Upper lobe of right lung (tissue), 1 donor: ENCODE data around the gene RHBDD1. TPM values are rescaled to one million over a fixed set of nuclear protein-coding genes. Genes with fewer than 3 reads are reported as not detected.

Source experiments
- ATAC-seq: fragments of 200-7000 bp; cut with Tn5 transposase; one replicate; pipeline ENCODE4 v1.9.1; 2020; ENCODE audit warnings: mild to moderate bottlenecking, moderate library complexity
- DNase-seq: peaks from one replicate; pipeline ENCODE4 v3.0.0-alpha.2; 2020
- H3K27ac ChIP-seq: fragments of 200-600 bp; one replicate; pipeline ENCODE4 v1.8.0; 2022
- H3K27me3 ChIP-seq: fragments of 200-600 bp; one replicate; pipeline ENCODE4 v1.8.0; 2022; ENCODE audit warnings: mild to moderate bottlenecking
- H3K36me3 ChIP-seq: fragments of 200-600 bp; one replicate; pipeline ENCODE4 v1.8.0; 2022
- H3K4me1 ChIP-seq: fragments of 200-600 bp; one replicate; pipeline ENCODE4 v1.8.0; 2022
- H3K4me3 ChIP-seq: fragments of 200-600 bp; one replicate; pipeline ENCODE4 v1.8.0; 2022; ENCODE audit warnings: mild to moderate bottlenecking
- H3K9me3 ChIP-seq: fragments of 200-600 bp; one replicate; pipeline ENCODE4 v1.8.0; 2022
- intact Hi-C: fragments of 100-400 bp; cut with DNase I; formaldehyde crosslinking; loops from one replicate; pipeline ENCODE4 v1.11.0; 2022
- total RNA-seq: library from RNA; stranded (reverse); fragmentation: NEBNext Ultra II Directional; extraction: Animal tissue kit (Norgen Biotek cat#: 25700); gene quantifications from one replicate; pipeline ENCODE4 v1.2.1, GENCODE V29; 2021
- TF ChIP-seq, protein P1 (sequence below): fragments of 200-600 bp; IDR thresholded peaks from one replicate; pipeline ENCODE4 v1.8.0; 2022; ENCODE audit warnings: antibody characterized with exemption
- donor health status: DM: no; HTN: yes; CAD: no; lungs with severe emphysema.

RHBDD1 gene
- total RNA-seq, 1 donor from 2014 or later, result 38.4 TPM

DNA sequence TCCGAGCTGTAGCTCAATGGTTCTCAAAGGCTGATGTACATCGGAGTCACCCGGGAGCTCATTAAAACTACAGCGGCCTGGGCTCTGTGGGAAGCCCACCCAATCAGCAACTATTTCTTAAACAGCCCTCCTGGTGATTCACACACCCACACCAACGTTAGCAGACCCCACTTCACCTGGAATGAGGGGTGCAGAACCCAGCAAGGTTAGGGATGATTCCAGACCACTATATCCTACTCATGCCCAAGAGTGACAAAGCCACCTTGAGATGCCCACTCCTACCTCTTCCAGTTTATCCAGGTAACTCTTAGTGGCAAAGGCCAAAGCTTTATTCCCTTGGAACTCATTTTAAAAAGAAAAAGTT, 149.7 kb downstream of the RHBDD1 start:
- no peaks in the 10 kb centered on the region for H3K27me3 ChIP-seq
- DNase-seq (no peak), ATAC-seq (no peak)
- no peaks in the 10 kb centered on the region for H3K4me1 ChIP-seq
- TF ChIP-seq, protein P1, sequence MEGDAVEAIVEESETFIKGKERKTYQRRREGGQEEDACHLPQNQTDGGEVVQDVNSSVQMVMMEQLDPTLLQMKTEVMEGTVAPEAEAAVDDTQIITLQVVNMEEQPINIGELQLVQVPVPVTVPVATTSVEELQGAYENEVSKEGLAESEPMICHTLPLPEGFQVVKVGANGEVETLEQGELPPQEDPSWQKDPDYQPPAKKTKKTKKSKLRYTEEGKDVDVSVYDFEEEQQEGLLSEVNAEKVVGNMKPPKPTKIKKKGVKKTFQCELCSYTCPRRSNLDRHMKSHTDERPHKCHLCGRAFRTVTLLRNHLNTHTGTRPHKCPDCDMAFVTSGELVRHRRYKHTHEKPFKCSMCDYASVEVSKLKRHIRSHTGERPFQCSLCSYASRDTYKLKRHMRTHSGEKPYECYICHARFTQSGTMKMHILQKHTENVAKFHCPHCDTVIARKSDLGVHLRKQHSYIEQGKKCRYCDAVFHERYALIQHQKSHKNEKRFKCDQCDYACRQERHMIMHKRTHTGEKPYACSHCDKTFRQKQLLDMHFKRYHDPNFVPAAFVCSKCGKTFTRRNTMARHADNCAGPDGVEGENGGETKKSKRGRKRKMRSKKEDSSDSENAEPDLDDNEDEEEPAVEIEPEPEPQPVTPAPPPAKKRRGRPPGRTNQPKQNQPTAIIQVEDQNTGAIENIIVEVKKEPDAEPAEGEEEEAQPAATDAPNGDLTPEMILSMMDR, result no peak
- H3K4me3 ChIP-seq, result no peak overlapping the region
- no peaks in the 10 kb centered on the region for H3K36me3 ChIP-seq
- intact Hi-C loops, result no loop called here
- H3K9me3 ChIP-seq, result no peaks in the 10 kb centered on the region
- H3K27ac ChIP-seq, result no peak overlapping the region

DNA sequence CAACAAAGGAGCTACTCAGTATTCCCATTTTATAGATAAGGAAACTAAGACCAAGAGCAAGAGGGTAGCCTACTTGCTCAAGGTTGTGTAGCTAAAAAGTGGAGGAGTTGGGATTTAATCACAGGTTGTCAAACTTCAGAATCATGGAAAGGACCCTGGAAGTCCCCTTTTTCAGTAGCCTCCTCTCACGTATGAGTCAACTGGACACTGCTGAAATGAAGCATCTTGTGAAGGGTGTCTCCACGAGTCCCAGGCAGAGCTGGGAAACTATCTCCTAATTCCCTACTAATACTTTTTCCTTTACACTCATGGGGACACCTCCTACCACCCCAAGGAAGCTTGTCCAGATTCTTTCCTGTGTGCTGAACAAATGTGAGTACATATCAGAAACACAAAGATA, 155.8 kb downstream of the RHBDD1 start:
- intact Hi-C loops, result no loop called here
- Histone ChIP-seq H3K4me1 (no peaks in the 10 kb centered on the region), H3K27ac (no peak overlapping the region), H3K9me3 (no peaks in the 10 kb centered on the region), H3K27me3 (no peaks in the 10 kb centered on the region), H3K36me3 (peaks cover under 1% of the 10 kb centered on the region), H3K4me3 (no peak overlapping the region)
- TF ChIP-seq, protein P1, result no peak
- DNase-seq (no peak), ATAC-seq (no peak)

DNA sequence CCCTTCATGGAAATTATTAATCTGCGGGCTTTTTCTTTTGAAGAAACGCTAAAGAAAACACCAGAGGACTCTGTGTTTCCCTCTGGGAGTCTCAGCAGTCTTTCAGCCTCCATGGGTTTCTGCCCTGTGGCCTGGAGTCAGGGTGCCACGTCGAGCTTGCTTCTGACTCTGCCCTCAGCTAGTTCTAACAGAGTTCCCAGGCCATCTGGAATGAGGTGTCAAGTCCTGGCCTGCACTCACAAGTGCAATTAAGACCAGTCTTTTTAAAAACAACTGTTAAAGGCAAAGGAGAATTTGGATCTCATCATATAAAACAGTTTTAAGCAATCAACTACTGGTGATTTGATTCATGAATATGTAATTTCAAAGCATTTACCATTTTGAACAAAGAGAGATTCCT, 157.3 kb downstream of the RHBDD1 start:
- ATAC-seq (no peak), DNase-seq (no peak)
- TF ChIP-seq, protein P1, result no peak
- H3K27me3 ChIP-seq, result no peaks in the 10 kb centered on the region
- H3K27ac ChIP-seq, result no peak overlapping the region
- no peaks in the 10 kb centered on the region for H3K4me1 ChIP-seq
- intact Hi-C loops, result no loop called here
- H3K9me3 ChIP-seq, result no peaks in the 10 kb centered on the region
- H3K36me3 ChIP-seq, result peaks cover 9% of the 10 kb centered on the region
- H3K4me3 ChIP-seq, result no peak overlapping the region

DNA sequence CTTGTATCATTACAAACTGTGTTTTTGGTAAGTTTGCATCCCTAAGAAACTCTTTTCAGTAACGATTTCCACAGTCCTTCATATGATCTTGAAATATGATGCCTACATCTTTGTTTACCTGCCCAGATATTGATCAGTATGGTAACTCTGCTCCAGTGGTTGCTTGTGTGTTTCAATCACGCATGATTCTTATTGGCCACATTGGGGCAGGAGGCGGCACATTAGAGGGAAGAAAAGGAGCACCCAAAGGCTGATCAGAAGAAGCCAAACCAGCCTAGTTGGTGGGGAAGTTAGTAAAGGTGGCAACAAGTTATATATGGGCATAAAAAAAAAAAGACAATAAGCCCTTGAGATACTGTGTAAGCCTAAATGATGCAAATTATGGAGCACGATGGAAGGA, 158.9 kb downstream of the RHBDD1 start:
- TF ChIP-seq, protein P1, result no peak
- no peak overlapping the region for H3K4me3 ChIP-seq
- DNase-seq, result no peak
- no peak for ATAC-seq
- H3K27me3 ChIP-seq, result no peaks in the 10 kb centered on the region
- no peaks in the 10 kb centered on the region for H3K9me3 ChIP-seq
- no peak overlapping the region for H3K27ac ChIP-seq
- intact Hi-C loops, result no loop called here
- H3K36me3 ChIP-seq, result peaks cover 14% of the 10 kb centered on the region
- no peaks in the 10 kb centered on the region for H3K4me1 ChIP-seq

DNA sequence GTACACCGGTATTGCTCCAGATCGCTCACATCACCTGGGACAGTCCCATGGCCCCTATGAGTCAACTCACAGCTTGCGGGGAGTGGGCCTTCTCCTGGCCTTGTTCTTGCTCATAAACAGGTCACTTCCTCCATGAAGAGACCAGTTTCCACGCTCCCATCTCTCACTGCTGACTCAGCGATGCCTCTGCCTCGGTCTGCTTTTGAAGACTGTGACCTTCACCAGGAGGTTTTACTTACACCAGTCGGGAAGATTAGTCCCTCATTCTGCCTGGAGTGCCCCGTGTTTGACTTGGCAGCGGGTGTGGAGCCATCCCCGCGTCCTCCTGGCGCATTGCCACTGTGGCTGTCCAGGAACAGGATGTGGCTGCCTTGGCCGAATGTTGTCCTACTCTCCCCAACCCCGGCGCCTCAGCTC, 159.8 kb downstream of the RHBDD1 start:
- H3K27ac ChIP-seq, result no peak overlapping the region
- peaks cover 14% of the 10 kb centered on the region for H3K36me3 ChIP-seq
- no peak for DNase-seq
- H3K27me3 ChIP-seq, result no peaks in the 10 kb centered on the region
- ATAC-seq, result peak; percentile 24
- TF ChIP-seq, protein P1, result no peak
- H3K9me3 ChIP-seq, result no peaks in the 10 kb centered on the region
- intact Hi-C loops, result no loop called here
- H3K4me1 ChIP-seq, result no peaks in the 10 kb centered on the region
- H3K4me3 ChIP-seq, result no peak overlapping the region

DNA sequence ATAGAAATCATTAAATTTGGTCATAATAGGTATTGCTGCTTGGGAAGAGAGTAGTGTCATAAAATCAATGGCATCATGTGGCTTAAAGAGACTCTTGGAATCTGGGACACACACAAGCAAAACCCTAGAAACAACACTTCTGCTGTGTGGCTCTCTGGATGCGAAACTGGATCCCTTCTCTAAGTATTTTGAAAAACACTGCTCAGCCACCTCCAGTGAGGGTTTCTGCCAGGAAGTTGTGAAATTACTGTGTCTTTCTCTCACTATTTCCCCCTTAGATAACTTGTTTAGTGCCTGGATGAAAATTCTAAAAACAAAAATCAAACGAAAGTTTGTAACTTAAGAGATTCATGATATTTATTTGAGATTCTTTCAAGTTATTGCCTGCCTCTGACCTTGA, 163.8 kb downstream of the RHBDD1 start:
- H3K27me3 ChIP-seq, result no peaks in the 10 kb centered on the region
- intact Hi-C loops, result no loop called here
- no peaks in the 10 kb centered on the region for H3K9me3 ChIP-seq
- DNase-seq (no peak), ATAC-seq (no peak)
- TF ChIP-seq, protein P1, result no peak
- no peaks in the 10 kb centered on the region for H3K4me1 ChIP-seq
- H3K27ac ChIP-seq, result no peak overlapping the region
- H3K4me3 ChIP-seq, result no peak overlapping the region
- H3K36me3 ChIP-seq, result peaks cover 14% of the 10 kb centered on the region
